Measurements from ENCODE around the gene SERPINB13.

DNA sequence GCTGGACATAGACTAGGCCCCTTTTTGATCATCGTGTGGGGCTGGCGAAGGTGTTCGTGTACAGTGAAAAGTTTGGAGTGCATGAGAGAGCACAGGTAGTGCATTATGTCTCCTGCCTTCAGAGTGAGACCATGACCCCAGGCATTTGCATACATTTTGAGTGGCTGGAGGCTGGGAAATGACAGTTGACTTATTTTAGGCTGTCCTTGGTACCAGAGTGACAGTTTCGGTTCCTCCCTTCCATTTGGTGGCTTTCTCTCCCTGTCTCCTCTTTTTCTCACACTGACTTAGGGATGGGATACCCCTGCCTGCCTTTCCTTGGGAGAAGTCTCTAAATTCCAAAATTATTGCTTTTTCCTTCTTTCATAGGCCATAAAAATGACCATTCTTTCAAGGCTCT is 24.9 kb upstream of the SERPINB13 start:
- TF ChIP-seq, protein P1, sequence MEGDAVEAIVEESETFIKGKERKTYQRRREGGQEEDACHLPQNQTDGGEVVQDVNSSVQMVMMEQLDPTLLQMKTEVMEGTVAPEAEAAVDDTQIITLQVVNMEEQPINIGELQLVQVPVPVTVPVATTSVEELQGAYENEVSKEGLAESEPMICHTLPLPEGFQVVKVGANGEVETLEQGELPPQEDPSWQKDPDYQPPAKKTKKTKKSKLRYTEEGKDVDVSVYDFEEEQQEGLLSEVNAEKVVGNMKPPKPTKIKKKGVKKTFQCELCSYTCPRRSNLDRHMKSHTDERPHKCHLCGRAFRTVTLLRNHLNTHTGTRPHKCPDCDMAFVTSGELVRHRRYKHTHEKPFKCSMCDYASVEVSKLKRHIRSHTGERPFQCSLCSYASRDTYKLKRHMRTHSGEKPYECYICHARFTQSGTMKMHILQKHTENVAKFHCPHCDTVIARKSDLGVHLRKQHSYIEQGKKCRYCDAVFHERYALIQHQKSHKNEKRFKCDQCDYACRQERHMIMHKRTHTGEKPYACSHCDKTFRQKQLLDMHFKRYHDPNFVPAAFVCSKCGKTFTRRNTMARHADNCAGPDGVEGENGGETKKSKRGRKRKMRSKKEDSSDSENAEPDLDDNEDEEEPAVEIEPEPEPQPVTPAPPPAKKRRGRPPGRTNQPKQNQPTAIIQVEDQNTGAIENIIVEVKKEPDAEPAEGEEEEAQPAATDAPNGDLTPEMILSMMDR (conservative IDR thresholded peaks at IDR 0.05) = no peak
- no peak for TF ChIP-seq ZFX (IDR thresholded peaks at IDR 0.05)
